IMR-90 (cell line): ENCODE data around the gene URB2. TPM values are rescaled to one million over a fixed set of nuclear protein-coding genes. Genes with fewer than 3 reads are reported as not detected.

Experiments used
- ATAC-seq: fragments of 200-7000 bp; cut with Tn5 transposase; 2 replicates; pipeline ENCODE4 v1.9.1; 2020; ENCODE audit warnings: low read depth, mild to moderate bottlenecking, moderate library complexity
- BruUV-seq: library from RNA; stranded (reverse); fragments of 400-500 nt; replicated peaks from 2 replicates; lab custom pipeline; 2021; lab: Mats Ljungman, UMichigan
- CTCF ChIA-PET: fragments of 300-600 bp; formaldehyde crosslinking; extraction: SDS; loops from one replicate; lab custom pipeline; 2021; ENCODE audit warnings: antibody characterized with exemption; lab: Yijun Ruan, JAX
- POLR2A ChIA-PET: fragments of 300-600 bp; sonication (Branson Sonifier 250); formaldehyde crosslinking; loops from one replicate; lab custom pipeline; 2022; ENCODE audit warnings: antibody characterized with exemption; ENCODE audit not compliant: unreplicated experiment; lab: Charles Lee
- DNase-seq: peaks from one replicate; pipeline ENCODE4 v3.0.0; 2013
- H2AFZ ChIP-seq: replicated peaks from 2 replicates; pipeline ENCODE3; 2013; ENCODE audit warnings: low read length, mild to moderate bottlenecking; ENCODE audit not compliant: poor library complexity
- H2AK5ac ChIP-seq: 2 replicates; pipeline ENCODE4 v1.6.1; 2013; ENCODE audit warnings: low read depth, low read length, inconsistent platforms
- H2AK9ac ChIP-seq: replicated peaks from 2 replicates; pipeline ENCODE3; 2013; ENCODE audit warnings: mild to moderate bottlenecking, low read depth, low read length, moderate library complexity; ENCODE audit not compliant: poor library complexity
- H2BK120ac ChIP-seq: 2 replicates; pipeline ENCODE4 v1.6.1; 2013; ENCODE audit warnings: low read depth, low read length, inconsistent platforms
- H2BK15ac ChIP-seq: 3 replicates; pipeline ENCODE4 v1.6.1; 2013; ENCODE audit warnings: low read depth, low read length, inconsistent platforms
- H2BK20ac ChIP-seq: 2 replicates; pipeline ENCODE4 v1.6.1; 2013; ENCODE audit warnings: low read depth, mild to moderate bottlenecking, inconsistent platforms, low read length, moderate library complexity
- H2BK5ac ChIP-seq: 2 replicates; pipeline ENCODE4 v1.6.1; 2013; ENCODE audit warnings: mild to moderate bottlenecking, low read depth, low read length, inconsistent platforms; ENCODE audit not compliant: poor library complexity, severe bottlenecking
- H3K14ac ChIP-seq: replicated peaks from 2 replicates; pipeline ENCODE4 v1.6.1; 2013; ENCODE audit warnings: low read depth, low read length, inconsistent platforms
- H3K18ac ChIP-seq: 2 replicates; pipeline ENCODE4 v1.6.1; 2013; ENCODE audit warnings: low read depth, low read length, control low read depth
- H3K23ac ChIP-seq: 2 replicates; pipeline ENCODE4 v1.6.1; 2013; ENCODE audit warnings: low read depth, low read length, inconsistent platforms
- H3K27ac ChIP-seq: 2 replicates; pipeline ENCODE4 v1.5.1; 2013; ENCODE audit warnings: mild to moderate bottlenecking, control low read depth, low read length; ENCODE audit not compliant: insufficient read depth
- H3K27me3 ChIP-seq: 2 replicates; pipeline ENCODE4 v1.6.1; 2013; ENCODE audit warnings: low read length; ENCODE audit not compliant: control insufficient read depth, insufficient read depth
- H3K36me3 ChIP-seq: 2 replicates; pipeline ENCODE4 v1.6.1; 2013; ENCODE audit warnings: low read length, mixed read lengths; ENCODE audit not compliant: control insufficient read depth, insufficient read depth
- H3K4ac ChIP-seq: 2 replicates; pipeline ENCODE4 v1.6.1; 2013; ENCODE audit warnings: low read depth, low read length, inconsistent platforms
- H3K4me1 ChIP-seq: 2 replicates; pipeline ENCODE4 v1.6.1; 2013; ENCODE audit warnings: low read length, mixed read lengths; ENCODE audit not compliant: control insufficient read depth, insufficient read depth
- H3K4me2 ChIP-seq: 2 replicates; pipeline ENCODE4 v1.6.1; 2013; ENCODE audit warnings: low read depth, mild to moderate bottlenecking, control low read depth, low read length, moderate library complexity
- H3K4me3 ChIP-seq: 2 replicates; pipeline ENCODE4 v1.5.1; 2013; ENCODE audit warnings: low read depth, mild to moderate bottlenecking, control low read depth, low read length, moderate library complexity; ENCODE audit not compliant: insufficient read depth
- H3K56ac ChIP-seq: 2 replicates; pipeline ENCODE4 v1.6.1; 2013; ENCODE audit warnings: low read length, inconsistent platforms; ENCODE audit not compliant: insufficient read depth; ENCODE audit errors: extremely low read depth
- H3K79me1 ChIP-seq, 2 experiments: 2 replicates each; pipeline ENCODE4 v1.6.1; 2013; ENCODE audit warnings: low read length in 2 of 2, inconsistent platforms in 1 of 2, low read depth in 1 of 2
- H3K9ac ChIP-seq: 2 replicates; pipeline ENCODE4 v1.6.1; 2013; ENCODE audit warnings: low read depth, low read length, control low read depth
- H3K9me1 ChIP-seq: 2 replicates; pipeline ENCODE4 v1.6.1; 2013; ENCODE audit warnings: low read length, inconsistent platforms; ENCODE audit not compliant: insufficient read depth
- H3K9me3 ChIP-seq: 2 replicates; pipeline ENCODE4 v1.6.1; 2013; ENCODE audit warnings: low read length; ENCODE audit not compliant: control insufficient read depth, insufficient read depth
- H4K20me1 ChIP-seq: 2 replicates; pipeline ENCODE4 v1.6.1; 2013; ENCODE audit warnings: low read length, inconsistent platforms; ENCODE audit not compliant: insufficient read depth
- H4K5ac ChIP-seq: 2 replicates; pipeline ENCODE4 v1.6.1; 2013; ENCODE audit warnings: mild to moderate bottlenecking, low read depth, low read length, control low read depth
- H4K8ac ChIP-seq, 2 experiments: 2 replicates each; pipeline ENCODE4 v1.6.1; 2013; ENCODE audit warnings: low read depth in 2 of 2, low read length in 2 of 2, control low read depth in 1 of 2, inconsistent platforms in 1 of 2
- H4K91ac ChIP-seq: 2 replicates; pipeline ENCODE4 v1.6.1; 2013; ENCODE audit warnings: low read depth, low read length, inconsistent platforms; ENCODE audit not compliant: insufficient read depth
- CEBPB ChIP-seq: IDR thresholded peaks from 2 replicates; pipeline ENCODE4 v1.6.1; 2012; ENCODE audit warnings: low read depth, low read length, improper control_type of control experiment
- CHD1 ChIP-seq: IDR thresholded peaks from 2 replicates; pipeline ENCODE4 v1.6.1; 2012; ENCODE audit warnings: low read depth, low read length, improper control_type of control experiment
- FOS ChIP-seq: fragments of 150-350 bp; IDR thresholded peaks from 2 replicates; pipeline ENCODE4 v1.6.1; 2016; ENCODE audit warnings: low read depth, low read length
- MAFK ChIP-seq: IDR thresholded peaks from 2 replicates; pipeline ENCODE4 v1.6.1; 2012; ENCODE audit warnings: low read depth, low read length, improper control_type of control experiment
- MAZ ChIP-seq: IDR thresholded peaks from 2 replicates; pipeline ENCODE4 v1.6.1; 2012; ENCODE audit warnings: low read depth, mild to moderate bottlenecking, low read length, improper control_type of control experiment, moderate library complexity, borderline replicate concordance
- RAD21 ChIP-seq: IDR thresholded peaks from 2 replicates; pipeline ENCODE4 v1.6.1; 2012; ENCODE audit warnings: low read length, improper control_type of control experiment
- RFX5 ChIP-seq: IDR thresholded peaks from 2 replicates; pipeline ENCODE4 v1.8.0; 2012; ENCODE audit warnings: low read depth, mild to moderate bottlenecking, low read length, moderate library complexity
- SMC3 ChIP-seq: fragments of 150-350 bp; IDR thresholded peaks from 2 replicates; pipeline ENCODE4 v1.6.1; 2016; ENCODE audit warnings: low read depth, mild to moderate bottlenecking, antibody characterized with exemption, low read length, moderate library complexity
- WGBS, 2 experiments: methylation state at CpG; one replicate each; pipeline versions ENCODE4 v1.1.5 to v1.1.7; 2013; ENCODE audit warnings: missing lambda C conversion rate in 2 of 2; ENCODE audit not compliant: insufficient read length in 1 of 2; ENCODE audit errors: extremely low coverage in 2 of 2; 5-methylcytosine and 5-hydroxymethylcytosine counted together
- dilution Hi-C: fragments of 300-500 bp; cut with HindIII; formaldehyde crosslinking; loops from one replicate; pipeline ENCODE4 v1.14.3; 2018; ENCODE audit warnings: low sequenced_read_pairs; ENCODE audit not compliant: unreplicated experiment
- in situ Hi-C: fragments of 300-500 bp; cut with MboI; formaldehyde crosslinking; loops from 3 replicates; pipeline ENCODE4 v1.14.3; 2019; ENCODE audit warnings: low sequenced_read_pairs, inconsistent platforms, mixed read lengths
- intact Hi-C: fragments of 100-400 bp; cut with micrococcal nuclease; formaldehyde crosslinking; loops from 2 replicates; pipeline ENCODE4 v1.10.0; 2022
- polyA plus RNA-seq, 3 experiments: library from polyadenylated mRNA; depleted of rRNA; stranded (reverse); fragments of >200 nt; gene quantifications; 2 replicates each; pipeline ENCODE4 v1.2.3, GENCODE V29; 2012; ENCODE audit warnings: low replicate concordance in 1 of 3
- total RNA-seq: library from RNA; depleted of rRNA; stranded (reverse); fragments of >200 nt; gene quantifications from 2 replicates; pipeline ENCODE4 v1.2.3, GENCODE V29; 2012
- TF ChIP-seq, protein P1 (sequence below): fragments of 150-350 bp; IDR thresholded peaks from 2 replicates; pipeline ENCODE4 v1.6.1; 2017; ENCODE audit warnings: mild to moderate bottlenecking, antibody characterized with exemption, low read length, low read depth
- TF ChIP-seq, protein P2 (sequence below): conservative IDR thresholded peaks from 2 replicates; pipeline ENCODE4 v1.5.1; 2012; ENCODE audit warnings: mild to moderate bottlenecking, low read depth, low read length, improper control_type of control experiment

Gene URB2
- total and polyA plus RNA-seq, 2 of the 4 experiments (the other 2 are of a cell fraction) = 5.9 to 15.4 TPM

DNA sequence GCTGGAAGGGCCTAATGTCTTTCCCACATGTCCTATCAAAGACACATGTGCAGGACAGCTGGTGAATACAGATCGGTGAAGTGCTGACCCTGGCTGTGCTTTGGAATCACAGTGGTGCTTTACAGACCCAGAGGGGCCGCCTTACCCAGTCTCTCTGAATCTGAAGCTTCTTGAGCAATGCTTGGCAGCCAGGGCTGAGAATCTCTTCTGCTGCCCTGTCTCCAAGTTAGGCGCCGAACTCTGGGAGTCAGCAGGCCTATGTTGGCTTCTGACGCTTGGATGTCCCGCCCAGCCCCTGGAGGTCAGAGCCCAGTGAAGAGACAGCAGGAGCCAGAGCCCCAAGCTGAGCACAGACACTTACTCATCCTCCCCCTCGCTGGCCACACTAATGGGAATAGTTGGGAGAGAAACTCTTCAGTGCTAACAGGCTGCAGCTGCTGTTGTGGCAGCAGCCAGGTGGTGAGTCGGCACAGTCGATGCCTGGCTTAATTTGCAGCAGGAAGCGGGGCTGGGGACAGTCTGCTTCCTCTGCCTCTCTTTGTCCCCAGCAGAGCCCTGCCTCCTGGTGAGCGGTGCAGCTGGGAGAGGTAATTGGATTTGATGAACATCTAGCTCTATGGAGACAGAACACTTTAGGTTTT lies 68.1 kb downstream of the URB2 start:
- POLR2A ChIA-PET = no interaction called here
- CTCF ChIA-PET = interaction anchor here (0.6 to 1.0 kb wide), 2 partner anchors 75 to 615 kb away, joined by 3 read pairs; no protein-coding TSS in a partner anchor
- no TSS peak for BruUV-seq

More for the DNA sequence above, 68.1 kb downstream of the URB2 start:
- Histone ChIP-seq H2AK5ac (no peak overlapping the region), H4K91ac (no peak overlapping the region), H3K4ac (no peak overlapping the region), H3K9ac (no peak overlapping the region), H4K20me1 (no peaks in the 10 kb centered on the region), H4K8ac (no peak overlapping the region), H3K9me3 (no peaks in the 10 kb centered on the region), H2AK9ac (peak overlapping the region; percentile 58), H3K27me3 (no peaks in the 10 kb centered on the region), H2BK5ac (no peak overlapping the region), H2BK20ac (no peak overlapping the region), H3K4me3 (no peak overlapping the region), H3K36me3 (no peaks in the 10 kb centered on the region), H3K23ac (no peak overlapping the region), H3K4me2 (peak overlapping the region; percentile 37; the same call in 1 of the 2 replicates), H2BK15ac (no peak overlapping the region), H3K27ac (no peak overlapping the region), H3K4me1 (peaks cover 5% of the 10 kb centered on the region; the same call in 1 of the 2 replicates), H4K5ac (no peak overlapping the region), H3K9me1 (no peaks in the 10 kb centered on the region), H3K14ac (no peak overlapping the region), H3K18ac (no peak overlapping the region), H2BK120ac (no peak overlapping the region), H3K56ac (no peak overlapping the region), H2AFZ (peak overlapping the region; percentile 34), H3K79me1 (no peaks in the 10 kb centered on the region)
- DNase-seq (peak; percentile 81), ATAC-seq (peak; percentile 93)
- in situ Hi-C loops = no loop called here
- 29% methylated on average over 3 of the region's 11 CpGs; no CpG with 5 or more reads in 1 of the 2 experiments for WGBS, 2 experiments
- TF ChIP-seq CEBPB (peak; percentile 43; the same call in 1 of the 2 replicates), RFX5 (no peak), RAD21 (no peak), MAFK (no peak), FOS (peak; percentile 46; the same call in 1 of the 2 replicates), SMC3 (no peak), MAZ (peak; percentile 51; the same call in 1 of the 2 replicates), CHD1 (no peak)
- TF ChIP-seq, protein P1, sequence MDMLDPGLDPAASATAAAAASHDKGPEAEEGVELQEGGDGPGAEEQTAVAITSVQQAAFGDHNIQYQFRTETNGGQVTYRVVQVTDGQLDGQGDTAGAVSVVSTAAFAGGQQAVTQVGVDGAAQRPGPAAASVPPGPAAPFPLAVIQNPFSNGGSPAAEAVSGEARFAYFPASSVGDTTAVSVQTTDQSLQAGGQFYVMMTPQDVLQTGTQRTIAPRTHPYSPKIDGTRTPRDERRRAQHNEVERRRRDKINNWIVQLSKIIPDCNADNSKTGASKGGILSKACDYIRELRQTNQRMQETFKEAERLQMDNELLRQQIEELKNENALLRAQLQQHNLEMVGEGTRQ = no peak
- TF ChIP-seq, protein P2, sequence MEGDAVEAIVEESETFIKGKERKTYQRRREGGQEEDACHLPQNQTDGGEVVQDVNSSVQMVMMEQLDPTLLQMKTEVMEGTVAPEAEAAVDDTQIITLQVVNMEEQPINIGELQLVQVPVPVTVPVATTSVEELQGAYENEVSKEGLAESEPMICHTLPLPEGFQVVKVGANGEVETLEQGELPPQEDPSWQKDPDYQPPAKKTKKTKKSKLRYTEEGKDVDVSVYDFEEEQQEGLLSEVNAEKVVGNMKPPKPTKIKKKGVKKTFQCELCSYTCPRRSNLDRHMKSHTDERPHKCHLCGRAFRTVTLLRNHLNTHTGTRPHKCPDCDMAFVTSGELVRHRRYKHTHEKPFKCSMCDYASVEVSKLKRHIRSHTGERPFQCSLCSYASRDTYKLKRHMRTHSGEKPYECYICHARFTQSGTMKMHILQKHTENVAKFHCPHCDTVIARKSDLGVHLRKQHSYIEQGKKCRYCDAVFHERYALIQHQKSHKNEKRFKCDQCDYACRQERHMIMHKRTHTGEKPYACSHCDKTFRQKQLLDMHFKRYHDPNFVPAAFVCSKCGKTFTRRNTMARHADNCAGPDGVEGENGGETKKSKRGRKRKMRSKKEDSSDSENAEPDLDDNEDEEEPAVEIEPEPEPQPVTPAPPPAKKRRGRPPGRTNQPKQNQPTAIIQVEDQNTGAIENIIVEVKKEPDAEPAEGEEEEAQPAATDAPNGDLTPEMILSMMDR = no peak
- dilution Hi-C loops = no loop called here
- intact Hi-C loops = loop anchor here (5.0 kb wide), 1 partner anchor 447 kb away; no protein-coding TSS in a partner anchor
